GM18951 (cell line): ENCODE results near the gene FAM216A.
A peak's percentile ranks its signal among the peaks of the same experiment; 100 is the strongest.

Source experiments
- POLR2A ChIP-seq: IDR thresholded peaks from 4 replicates; pipeline ENCODE4 v1.6.1; 2011; ENCODE audit warnings: mild to moderate bottlenecking; ENCODE audit not compliant: insufficient read length, insufficient read depth; ENCODE audit errors: extremely low read depth
- in situ Hi-C: fragments of 300-500 bp; cut with MboI; formaldehyde crosslinking; loops from one replicate; pipeline ENCODE4 v1.12.0; 2022; ENCODE audit warnings: low sequenced_read_pairs, mixed read lengths, inconsistent platforms; ENCODE audit not compliant: unreplicated experiment

The FAM216A gene

DNA sequence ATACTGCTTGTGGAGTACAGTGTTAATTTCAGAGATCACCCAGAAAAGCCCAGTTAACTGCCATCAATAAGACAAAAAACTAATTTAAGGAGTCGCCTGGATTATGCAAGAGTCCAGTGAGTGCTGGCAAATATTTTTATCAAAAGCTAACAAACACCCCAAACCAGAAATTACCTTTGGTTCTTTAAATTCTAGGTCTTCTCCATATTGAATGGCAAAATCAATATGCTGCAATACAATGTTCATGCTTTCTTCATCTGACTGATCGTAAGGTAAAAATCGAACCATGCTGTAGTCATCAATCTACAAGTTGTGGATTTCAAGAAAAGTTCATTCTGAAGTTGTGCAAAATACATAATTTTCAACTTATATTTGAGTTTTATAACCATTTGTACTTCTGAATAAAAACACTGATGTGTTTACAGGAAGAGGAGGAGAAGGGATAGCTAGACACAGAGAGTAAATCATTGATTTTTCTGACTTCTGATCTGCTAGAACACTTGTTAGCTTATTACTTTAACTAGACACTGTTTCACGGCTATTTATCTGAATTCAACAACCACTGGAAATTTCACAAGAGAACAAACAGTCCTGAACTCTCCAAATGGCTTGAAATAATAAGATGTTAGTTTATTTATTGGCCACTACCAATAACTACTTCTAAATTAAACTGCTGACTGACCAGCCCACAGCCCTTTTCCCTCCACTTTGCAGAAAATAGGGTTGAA lies 14.9 kb upstream of the FAM216A start:
- no peak for TF ChIP-seq POLR2A
- in situ Hi-C loops = loop anchor here (25.0 kb wide), 1 partner anchor 384 kb away; the partner anchor contains the start of gene CCDC63

DNA sequence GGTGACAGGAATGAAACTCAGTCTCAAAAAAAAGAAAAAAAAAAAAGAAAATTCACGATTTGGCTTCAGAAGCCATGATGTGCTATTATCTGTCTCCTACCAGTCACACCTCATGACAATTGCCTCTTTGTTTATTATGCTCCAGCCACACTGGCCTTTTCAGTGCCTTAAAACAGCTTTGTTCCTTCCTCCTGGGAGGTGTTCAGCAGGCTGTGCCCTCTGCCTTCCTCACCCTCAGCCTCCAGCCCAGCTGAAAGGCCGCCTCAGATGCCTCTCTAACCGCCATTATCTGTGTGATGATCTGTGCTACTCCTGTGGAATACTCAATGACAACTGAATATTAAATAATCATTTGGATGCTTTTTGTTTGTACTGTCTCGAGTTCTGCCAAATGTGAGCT lies 9.9 kb upstream of the FAM216A start:
- in situ Hi-C loops = loop anchor here (25.0 kb wide), 1 partner anchor 379 kb away; the partner anchor contains the start of gene CCDC63
- no peak for TF ChIP-seq POLR2A

DNA sequence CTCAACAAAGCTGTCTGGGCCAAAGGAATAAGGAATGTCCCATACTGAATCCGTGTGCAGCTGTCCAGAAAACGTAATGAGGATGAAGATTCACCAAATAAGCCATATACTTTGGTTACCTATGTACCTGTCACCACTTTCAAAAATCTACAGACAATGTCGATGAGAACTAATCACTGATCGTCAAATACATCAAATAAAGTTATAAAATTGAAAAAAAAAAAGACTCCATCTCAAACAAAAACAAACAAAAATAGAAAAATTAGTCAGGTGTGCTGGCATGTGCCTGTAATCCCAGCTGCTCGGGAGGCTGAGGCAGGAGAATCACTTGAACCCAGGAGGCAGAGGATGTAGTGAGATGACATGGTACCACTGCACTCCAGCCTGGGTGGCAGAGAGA lies 7.5 kb upstream of the FAM216A start:
- in situ Hi-C loops = loop anchor here (10.0 to 25.0 kb wide), 2 partner anchors 144 to 376 kb away; partner anchors contain the start of gene CCDC63

DNA sequence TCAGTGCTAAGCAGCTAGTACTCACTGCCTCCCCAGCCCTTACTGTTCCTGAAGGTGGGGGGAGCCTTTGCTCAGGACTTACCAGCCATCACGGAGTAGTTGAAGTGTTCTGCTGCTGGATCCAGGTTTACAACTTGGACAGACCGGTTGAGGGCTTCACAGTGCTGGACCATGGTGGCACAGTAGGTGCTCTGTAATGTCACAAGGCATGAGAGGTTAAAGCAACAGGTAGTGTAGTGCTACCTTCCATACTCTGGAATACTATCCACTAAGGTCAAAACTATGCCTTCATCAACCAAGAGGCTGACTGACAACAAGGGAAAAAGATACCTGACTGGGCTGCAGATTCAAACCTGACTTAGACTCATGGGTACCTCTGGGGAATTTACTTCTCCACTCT lies 3.6 kb upstream of the FAM216A start:
- TF ChIP-seq POLR2A = no peak
- in situ Hi-C loops = loop anchor here (10.0 to 25.0 kb wide), 2 partner anchors 140 to 372 kb away; partner anchors contain the start of gene CCDC63

DNA sequence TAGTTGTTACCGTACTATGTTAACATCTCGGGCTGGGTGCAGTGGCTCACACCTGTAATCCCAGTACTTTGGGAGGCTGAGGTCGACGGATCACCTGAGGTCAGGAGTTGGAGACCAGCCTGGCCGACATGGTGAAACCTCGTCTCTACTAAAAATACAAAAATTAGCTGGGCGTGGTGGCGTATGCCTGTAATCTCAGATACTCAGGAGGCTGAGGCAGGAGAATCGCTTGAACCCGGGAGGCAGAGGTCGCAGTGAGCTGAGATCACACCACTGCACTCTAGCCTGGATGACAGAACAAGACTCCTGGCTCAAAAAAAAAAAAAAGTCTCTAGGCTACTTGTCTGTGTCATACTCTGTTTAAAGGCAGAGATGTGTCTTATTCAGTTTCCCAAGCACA lies 2.9 kb upstream of the FAM216A start:
- in situ Hi-C loops = loop anchor here (10.0 to 25.0 kb wide), 2 partner anchors 139 to 372 kb away; partner anchors contain the start of gene CCDC63

DNA sequence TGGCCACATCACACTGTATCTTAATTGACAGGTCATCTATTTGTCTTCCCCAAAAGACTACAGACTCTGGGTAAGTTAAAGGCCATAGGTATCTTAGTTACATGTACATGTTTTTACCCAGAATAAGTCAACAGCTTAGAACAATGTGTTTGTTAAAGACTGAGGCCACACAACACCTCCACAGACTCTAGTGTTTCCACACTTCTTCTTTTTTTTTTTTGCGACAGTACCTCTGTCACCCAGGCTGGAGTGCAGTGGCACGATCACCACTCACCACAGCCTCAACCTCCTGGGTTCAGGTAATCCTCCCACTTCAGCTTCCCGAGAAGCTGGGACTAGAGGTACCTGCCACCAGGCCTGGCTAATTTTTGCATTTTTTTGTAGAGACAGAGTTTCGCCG lies 1.9 kb upstream of the FAM216A start:
- in situ Hi-C loops = loop anchor here (10.0 to 25.0 kb wide), 2 partner anchors 138 to 371 kb away; partner anchors contain the start of gene CCDC63
- no peak for TF ChIP-seq POLR2A

DNA sequence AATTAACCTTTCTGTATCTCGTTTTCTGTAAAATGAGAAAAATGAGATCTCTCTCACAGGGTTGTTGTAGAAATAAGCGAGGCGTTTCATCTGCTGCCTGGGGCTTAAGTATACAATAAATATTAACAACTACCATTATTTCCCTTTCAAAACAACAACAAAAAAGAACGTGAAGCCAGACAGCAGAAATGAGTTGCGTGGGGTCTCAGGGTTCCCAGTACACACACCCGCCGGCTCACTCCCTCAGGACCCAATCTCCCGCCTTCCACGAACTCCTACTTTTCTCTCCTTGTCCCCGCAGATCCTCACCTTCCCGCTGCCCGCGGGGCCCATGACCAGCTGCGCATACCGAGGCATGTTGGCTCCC lies 815 bp upstream of the FAM216A start:
- no peak for TF ChIP-seq POLR2A
- in situ Hi-C loops = loop anchor here (10.0 to 25.0 kb wide), 2 partner anchors 137 to 369 kb away; partner anchors contain the start of gene CCDC63

DNA sequence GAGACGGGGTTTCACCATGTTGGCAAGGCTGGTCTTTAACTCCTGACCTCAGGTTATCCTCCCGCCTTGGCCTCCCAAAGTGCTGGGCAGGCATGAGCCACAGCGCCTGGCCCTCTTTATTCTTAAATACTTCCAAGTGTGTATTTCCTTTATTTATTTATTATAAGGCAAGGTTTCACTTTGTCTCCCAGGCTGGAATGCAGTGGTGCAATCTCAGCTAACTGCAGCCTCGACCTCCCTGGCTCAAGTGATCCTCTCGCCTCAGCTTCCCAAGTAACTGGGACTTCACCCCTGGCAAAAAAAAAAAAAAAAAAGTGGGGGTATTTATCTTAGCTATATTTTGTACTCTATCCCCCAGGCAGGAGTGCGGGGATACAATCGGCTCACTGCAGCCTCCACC lies 6.8 kb downstream of the FAM216A start:
- no peak for TF ChIP-seq POLR2A
- in situ Hi-C loops = no loop called here

DNA sequence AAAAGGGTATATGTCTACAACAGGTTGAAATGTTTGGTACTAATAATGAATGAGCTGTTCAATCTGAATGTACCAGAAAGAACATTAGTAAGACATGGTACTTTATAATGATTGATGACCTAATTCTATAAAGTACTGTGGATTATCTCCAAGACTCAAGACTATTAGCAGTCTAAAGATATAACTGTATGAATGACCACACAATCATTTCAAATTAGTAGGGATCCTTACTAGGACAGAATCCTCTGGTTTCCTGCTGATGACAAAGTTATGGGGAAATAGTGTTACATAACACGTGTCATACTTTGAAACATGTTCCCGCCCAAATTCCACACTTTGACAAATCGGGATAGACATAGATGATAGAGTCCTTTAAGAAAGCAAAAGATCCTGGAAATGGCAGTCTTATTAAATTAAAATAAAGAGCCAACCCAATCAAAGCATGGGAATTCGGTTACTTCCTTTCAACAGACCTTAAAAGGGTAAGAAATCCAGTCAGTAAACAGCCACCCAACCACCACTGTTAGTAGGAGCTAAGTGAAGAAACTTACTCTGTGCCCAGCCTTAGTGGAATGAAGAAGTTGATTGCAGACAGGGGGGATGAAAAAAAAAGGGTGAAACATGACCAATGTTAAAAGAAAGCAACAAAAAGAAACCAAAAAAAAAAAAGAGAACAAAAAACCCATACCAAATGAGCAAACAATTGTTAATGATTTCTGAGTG lies 30.5 kb downstream of the FAM216A start:
- no peak for TF ChIP-seq POLR2A
- in situ Hi-C loops = no loop called here

DNA sequence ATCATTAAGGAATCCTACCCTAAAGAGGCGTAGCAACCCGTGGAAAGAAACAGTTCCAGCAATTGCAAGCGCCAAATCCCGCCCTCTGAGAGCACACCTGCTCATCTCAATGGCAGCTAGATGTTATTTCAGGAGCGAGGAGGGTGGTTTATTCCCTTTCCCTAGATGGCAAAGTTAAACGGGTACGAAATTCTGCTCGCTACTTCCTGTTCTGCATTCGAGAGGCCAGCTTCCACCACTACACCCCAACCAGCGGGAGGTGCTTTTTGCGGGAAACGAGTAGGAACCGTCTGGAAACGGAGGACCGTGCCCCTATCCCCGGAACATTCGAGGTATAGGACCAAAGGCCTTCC lies 32.7 kb downstream of the FAM216A start:
- in situ Hi-C loops = no loop called here
- TF ChIP-seq POLR2A = no peak

DNA sequence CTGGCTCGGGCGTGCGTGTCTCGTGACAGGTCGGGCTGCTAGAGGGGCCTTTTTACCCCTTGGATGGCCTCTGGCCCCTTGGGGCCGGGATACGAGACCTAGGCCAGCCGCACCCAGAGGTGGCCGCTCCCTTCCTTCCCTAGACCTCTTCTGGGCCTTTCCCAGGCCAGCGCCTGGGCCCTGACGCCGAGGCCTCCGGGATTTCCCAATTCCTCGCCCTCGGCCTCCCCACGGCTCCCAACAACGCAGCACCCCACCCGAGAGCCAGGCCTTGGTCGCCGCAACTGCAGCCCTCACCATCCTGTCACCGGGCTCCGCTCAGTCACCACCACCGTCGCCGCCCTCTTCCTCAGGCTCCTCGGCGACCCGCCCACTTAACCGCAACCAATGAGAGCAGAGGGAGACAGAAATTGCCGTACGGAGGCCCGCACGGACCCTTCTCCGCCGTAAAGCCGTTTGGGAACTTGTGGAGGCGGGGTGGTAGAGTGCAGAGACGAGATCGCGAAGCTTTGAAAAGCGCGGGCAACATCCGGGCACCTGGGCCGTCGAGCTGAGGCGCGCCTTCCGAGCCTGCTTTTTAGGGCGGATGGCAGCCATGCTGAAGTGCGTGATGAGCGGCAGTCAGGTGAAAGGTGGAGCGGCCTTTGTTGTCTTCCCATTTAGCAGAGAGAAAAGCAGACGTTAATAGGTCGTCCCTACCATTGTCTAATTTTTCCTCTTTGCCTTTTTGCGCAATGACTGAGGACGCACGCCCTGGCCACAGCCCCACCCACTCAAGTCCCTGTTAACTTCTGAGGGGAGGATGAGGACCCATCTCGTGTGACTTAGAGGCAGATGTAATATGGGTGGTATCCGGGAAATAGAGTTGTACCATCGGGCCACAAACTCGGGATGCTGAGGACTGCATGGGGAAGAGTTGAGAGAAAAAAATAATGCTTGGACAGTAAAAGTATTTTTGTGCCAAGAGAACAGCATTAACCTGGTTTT lies 33.4 kb downstream of the FAM216A start, which contains the start of the genes RAD9B and VPS29:
RAD9B (plus strand) TSS at position 580 of the 987 bp plus-strand sequence; CDS start at position 587, 7 bp downstream.
VPS29 (minus strand) TSS at position 360 of the 987 bp plus-strand sequence; CDS start at position 300, 60 bp downstream.
- in situ Hi-C loops = no loop called here
- peak; percentile 92 for TF ChIP-seq POLR2A

DNA sequence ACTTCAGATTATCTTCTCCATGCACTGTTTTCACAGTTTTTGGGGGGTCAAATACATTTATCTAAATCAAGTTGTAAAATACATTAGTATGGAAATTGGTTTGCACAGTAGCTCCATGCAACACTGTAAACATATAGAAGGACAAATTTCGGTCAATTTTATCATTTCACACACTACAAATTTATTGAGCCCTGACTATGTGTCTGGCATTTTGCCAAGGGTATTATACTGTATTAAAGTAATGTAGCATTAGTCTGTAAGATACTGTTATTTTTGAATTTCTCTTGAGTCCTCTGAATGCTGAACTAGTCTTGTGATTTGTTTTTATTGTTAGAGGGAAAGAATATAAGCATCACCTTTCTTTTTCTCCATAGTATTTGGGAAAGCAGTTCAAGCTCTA lies 34.8 kb downstream of the FAM216A start:
- in situ Hi-C loops = no loop called here
- no peak for TF ChIP-seq POLR2A

DNA sequence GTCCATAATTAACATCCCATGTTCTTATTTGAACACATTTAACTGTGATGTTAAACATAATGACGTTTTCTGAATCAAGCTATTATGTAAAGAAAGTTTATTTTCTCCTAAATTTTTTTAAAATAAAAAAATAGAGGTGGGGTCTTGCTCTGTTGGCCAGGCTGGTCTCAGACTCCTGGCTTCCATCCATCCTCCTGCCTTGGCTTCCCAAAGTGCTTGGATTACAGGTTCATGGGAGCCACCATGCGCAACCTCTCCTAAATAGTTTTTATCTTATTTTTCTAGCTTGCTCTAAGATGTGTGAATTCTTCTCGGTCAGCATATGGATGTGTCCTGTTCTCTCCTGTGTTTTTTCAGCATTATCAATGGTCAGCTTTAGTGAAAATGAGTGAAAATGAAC lies 36.7 kb downstream of the FAM216A start:
- TF ChIP-seq POLR2A = no peak
- in situ Hi-C loops = no loop called here
